ENCODE measurements around the gene TRIM34.
"Not testable (repeated sequence)": the region's sequence is repeated elsewhere in the genome, so short reads cannot be mapped to it uniquely, and the experiment has no call there.

Gene TRIM34

GRCh38 chr11:5688482-5688881 lies 63.7 kb downstream of the TRIM34 start:
- no peak for DNase-seq

DNA sequence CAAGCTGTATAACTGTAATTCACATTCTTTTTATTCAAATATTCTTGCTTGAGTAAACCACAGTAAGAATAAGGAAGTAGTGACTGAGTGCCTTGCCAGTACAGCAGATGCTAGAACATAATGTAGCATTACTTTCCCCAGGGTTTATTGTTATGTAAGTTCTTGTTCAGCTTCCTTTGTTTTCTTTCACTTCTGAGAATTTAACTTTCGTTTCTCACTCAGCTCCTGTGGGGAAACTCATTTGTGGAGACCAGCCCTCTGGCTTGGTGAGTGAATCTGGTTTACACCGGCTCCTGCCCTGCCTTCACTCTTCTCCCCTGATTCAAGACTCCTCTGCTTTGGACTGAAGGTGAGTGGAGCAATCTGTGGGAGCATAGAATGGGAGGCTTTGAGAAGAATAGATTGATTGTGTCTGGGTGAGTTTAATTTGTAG lies 64.8 kb downstream of the TRIM34 start, which contains the start of gene TRIM22:
TSS of gene TRIM22 (plus strand) at position 240 of the 433 bp plus-strand sequence. CDS start 6,443 bp downstream, outside the sequence.
- peak; percentile 85 for DNase-seq

DNA sequence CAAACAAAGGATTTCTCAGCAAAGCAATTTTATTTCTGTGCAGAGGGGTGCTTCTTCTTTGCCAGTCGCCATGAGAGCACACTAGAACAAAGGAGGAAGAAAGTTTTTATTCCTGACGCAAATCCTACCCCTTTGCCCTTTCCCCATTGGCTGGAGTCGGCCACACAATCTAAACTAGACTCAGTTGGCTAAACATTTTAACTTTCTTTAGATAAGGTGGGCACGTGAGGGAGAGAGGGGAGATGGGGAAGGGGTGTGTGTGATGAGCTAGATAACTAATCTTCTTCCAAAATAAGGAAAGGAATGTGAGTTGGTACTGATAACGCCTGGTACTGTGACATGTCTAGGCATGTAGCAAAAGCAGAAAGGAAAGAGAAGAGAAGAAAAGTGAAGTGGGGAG lies 65.4 kb downstream of the TRIM34 start:
- DNase-seq: no peak

- no peak for DNase-seq
Measured at GRCh38 chr11:5690736-5691135, 65.9 kb downstream of the TRIM34 start.

GRCh38 chr11:5691238-5691963 lies 66.6 kb downstream of the TRIM34 start:
- DNase-seq: not testable (repeated sequence)

- no peak for DNase-seq
Measured at GRCh38 chr11:5691964-5692361, 67.2 kb downstream of the TRIM34 start.

Measured in activated CD4-positive, alpha-beta T cell treated with anti-CD3 and anti-CD28 coated beads, Interleukin-2, amount 50 U/mL, for 16 hours (primary cell).